OCI-LY7 (cell line): ENCODE measurements around the gene C12orf75.

Experiments
- EZH2phosphoT487 ChIP-seq: fragments of 200-600 bp; sonication (generic); IDR thresholded peaks from 2 replicates; pipeline ENCODE4 v1.6.1; 2018; ENCODE audit warnings: low read depth, borderline replicate concordance, mild to moderate bottlenecking, mixed run types, antibody characterized with exemption, low read length, moderate library complexity, mixed read lengths
- TF ChIP-seq, protein P1 (sequence below): fragments of 200-600 bp; sonication (generic); conservative IDR thresholded peaks from 2 replicates; pipeline ENCODE4 v1.5.1; 2014; ENCODE audit warnings: mild to moderate bottlenecking, antibody characterized with exemption, low read length, moderate library complexity, mixed read lengths

DNA sequence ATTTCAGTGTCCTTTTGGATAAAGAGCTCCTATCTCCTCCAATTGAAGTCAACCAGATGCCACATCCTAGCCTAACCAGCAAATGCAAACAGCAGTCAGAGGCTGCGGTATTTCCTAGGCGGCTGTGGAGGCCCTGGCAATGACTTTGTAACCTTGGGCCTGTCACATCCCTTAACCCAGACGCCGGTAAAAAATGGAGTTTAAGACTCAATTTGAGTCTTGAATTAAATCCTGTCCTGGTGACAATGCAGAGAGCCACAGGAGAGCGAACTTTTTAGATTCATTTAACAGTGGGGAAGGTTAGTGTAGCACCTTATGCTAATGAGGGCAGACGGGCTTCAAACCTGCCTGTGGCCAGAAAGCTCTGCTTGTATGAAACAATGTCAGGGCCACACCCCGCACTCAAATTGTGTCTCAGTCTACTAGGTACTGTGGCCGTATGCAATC lies 1.3 kb downstream of the C12orf75 start:
- no peak for TF ChIP-seq EZH2phosphoT487
- TF ChIP-seq, protein P1, sequence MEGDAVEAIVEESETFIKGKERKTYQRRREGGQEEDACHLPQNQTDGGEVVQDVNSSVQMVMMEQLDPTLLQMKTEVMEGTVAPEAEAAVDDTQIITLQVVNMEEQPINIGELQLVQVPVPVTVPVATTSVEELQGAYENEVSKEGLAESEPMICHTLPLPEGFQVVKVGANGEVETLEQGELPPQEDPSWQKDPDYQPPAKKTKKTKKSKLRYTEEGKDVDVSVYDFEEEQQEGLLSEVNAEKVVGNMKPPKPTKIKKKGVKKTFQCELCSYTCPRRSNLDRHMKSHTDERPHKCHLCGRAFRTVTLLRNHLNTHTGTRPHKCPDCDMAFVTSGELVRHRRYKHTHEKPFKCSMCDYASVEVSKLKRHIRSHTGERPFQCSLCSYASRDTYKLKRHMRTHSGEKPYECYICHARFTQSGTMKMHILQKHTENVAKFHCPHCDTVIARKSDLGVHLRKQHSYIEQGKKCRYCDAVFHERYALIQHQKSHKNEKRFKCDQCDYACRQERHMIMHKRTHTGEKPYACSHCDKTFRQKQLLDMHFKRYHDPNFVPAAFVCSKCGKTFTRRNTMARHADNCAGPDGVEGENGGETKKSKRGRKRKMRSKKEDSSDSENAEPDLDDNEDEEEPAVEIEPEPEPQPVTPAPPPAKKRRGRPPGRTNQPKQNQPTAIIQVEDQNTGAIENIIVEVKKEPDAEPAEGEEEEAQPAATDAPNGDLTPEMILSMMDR = no peak
